DOHH2 (cell line): ENCODE measurements around the gene SLC15A4.

ENCODE experiments used
- EZH2phosphoT487 ChIP-seq: fragments of 200-600 bp; sonication (generic); IDR thresholded peaks from 2 replicates; pipeline ENCODE4 v1.6.1; 2017; ENCODE audit warnings: borderline replicate concordance, mild to moderate bottlenecking, antibody characterized with exemption, low read length, moderate library complexity, mixed read lengths
- TF ChIP-seq, protein P1 (sequence below): fragments of 200-600 bp; sonication (generic); IDR thresholded peaks from one replicate; pipeline ENCODE4 v1.5.1; 2014; ENCODE audit warnings: antibody characterized with exemption, mild to moderate bottlenecking, low read depth, low read length; ENCODE audit not compliant: poor library complexity, severe bottlenecking

DNA sequence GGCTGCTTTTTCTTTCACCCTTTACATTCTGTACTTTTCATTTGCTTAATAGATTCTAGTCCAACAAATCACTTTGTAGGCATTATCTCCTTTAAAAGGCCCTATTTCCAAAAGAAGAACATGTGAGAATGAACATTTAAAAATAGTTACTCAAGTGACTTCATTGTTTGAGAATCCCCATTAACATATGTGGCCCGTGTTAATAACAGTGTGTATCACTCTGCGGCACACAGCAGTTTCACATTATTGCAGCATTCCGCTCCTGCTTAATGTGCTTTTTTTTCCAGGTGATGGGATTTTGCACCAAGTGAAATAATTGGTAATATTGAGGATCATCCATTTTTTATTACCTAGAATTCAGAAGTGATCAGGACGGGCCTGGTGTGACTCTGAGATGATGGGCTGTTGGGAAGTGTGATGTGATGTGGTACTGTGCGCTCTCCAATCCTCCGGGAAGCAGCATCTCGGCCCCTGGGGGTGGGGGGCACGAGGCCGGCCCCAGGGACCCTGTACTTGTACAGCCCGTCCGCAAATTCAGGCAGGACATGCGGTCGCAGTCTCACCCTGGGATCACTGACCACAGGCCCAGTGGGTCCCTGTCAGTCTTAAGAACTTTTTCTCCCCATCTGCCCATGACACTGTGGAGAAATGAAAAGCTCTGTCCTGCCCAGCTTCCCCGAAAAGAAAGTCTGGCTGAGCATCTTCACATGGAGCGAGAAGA, 32.9 kb downstream of the SLC15A4 start:
- TF ChIP-seq, protein P1, sequence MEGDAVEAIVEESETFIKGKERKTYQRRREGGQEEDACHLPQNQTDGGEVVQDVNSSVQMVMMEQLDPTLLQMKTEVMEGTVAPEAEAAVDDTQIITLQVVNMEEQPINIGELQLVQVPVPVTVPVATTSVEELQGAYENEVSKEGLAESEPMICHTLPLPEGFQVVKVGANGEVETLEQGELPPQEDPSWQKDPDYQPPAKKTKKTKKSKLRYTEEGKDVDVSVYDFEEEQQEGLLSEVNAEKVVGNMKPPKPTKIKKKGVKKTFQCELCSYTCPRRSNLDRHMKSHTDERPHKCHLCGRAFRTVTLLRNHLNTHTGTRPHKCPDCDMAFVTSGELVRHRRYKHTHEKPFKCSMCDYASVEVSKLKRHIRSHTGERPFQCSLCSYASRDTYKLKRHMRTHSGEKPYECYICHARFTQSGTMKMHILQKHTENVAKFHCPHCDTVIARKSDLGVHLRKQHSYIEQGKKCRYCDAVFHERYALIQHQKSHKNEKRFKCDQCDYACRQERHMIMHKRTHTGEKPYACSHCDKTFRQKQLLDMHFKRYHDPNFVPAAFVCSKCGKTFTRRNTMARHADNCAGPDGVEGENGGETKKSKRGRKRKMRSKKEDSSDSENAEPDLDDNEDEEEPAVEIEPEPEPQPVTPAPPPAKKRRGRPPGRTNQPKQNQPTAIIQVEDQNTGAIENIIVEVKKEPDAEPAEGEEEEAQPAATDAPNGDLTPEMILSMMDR = no peak
- no peak for TF ChIP-seq EZH2phosphoT487
